ENCODE data around the gene CHST12. TPM values are rescaled to one million over a fixed set of nuclear protein-coding genes. Genes with fewer than 3 reads are reported as not detected.

Gene CHST12
- polyA plus RNA-seq, 1 donor from 2014 or later: 6.4 TPM

DNA sequence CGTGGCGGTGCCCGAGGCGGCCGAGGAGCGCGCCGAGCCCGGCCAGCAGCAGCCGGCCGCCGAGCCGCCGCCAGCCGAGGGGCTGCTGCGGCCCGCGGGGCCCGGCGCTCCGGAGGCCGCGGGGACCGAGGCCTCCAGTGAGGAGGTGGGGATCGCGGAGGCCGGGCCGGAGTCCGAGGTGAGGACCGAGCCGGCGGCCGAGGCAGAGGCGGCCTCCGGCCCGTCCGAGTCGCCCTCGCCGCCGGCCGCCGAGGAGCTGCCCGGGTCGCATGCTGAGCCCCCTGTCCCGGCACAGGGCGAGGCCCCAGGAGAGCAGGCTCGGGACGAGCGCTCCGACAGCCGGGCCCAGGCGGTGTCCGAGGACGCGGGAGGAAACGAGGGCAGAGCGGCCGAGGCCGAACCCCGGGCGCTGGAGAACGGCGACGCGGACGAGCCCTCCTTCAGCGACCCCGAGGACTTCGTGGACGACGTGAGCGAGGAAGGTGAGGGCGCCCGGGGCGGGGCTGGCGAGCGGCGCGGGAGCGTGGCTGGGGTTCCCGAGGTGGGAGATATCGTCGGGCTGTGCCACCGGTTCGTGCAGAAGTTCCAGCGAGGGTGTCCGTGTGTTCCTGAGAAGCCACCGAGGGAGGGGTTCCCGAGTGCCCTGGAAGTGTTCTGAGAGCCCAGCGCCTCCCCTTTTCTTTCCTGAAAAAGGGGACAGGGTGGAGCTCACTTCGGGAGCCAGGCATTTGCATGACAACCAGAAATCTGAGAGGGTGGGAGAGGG is 48.3 kb upstream of the CHST12 start:
- no peak overlapping the region for H2AFZ ChIP-seq (ENCODE audit: low read depth, low read length)
- no peaks in the 10 kb centered on the region for H4K20me1 ChIP-seq (ENCODE audit: insufficient read depth)
- no peaks in the 10 kb centered on the region for H3K9me3 ChIP-seq (ENCODE audit: low read length)
- H3K9ac ChIP-seq (ENCODE audit: low read length): peak overlapping the region; percentile 93
- peak overlapping the region; percentile 37 for H3K27ac ChIP-seq (ENCODE audit: low read length)
- no peaks in the 10 kb centered on the region for H3K9me2 ChIP-seq (ENCODE audit: insufficient read depth, low read length)
- no peaks in the 10 kb centered on the region for H3K27me3 ChIP-seq (ENCODE audit: insufficient read depth, low read depth, low read length)
- peak overlapping the region; percentile 95 for H3K4me3 ChIP-seq (ENCODE audit: low read length)
- H3K4me2 ChIP-seq (ENCODE audit: low read length): peak overlapping the region; percentile 92
- H3K79me2 ChIP-seq (replicated peaks; ENCODE audit: insufficient read depth, low read length): peaks cover 48% of the 10 kb centered on the region
- TF ChIP-seq MXI1 (conservative IDR thresholded peaks at IDR 0.05; ENCODE audit: poor library complexity, severe bottlenecking): peak; percentile 48
- TF ChIP-seq EP300 (conservative IDR thresholded peaks at IDR 0.05; ENCODE audit: poor library complexity, severe bottlenecking): no peak
- H3F3A ChIP-seq (ENCODE audit: insufficient read depth, low read length, poor library complexity, severe bottlenecking): no peaks in the 10 kb centered on the region
- H3K36me3 ChIP-seq (ENCODE audit: insufficient read depth, low read length): no peaks in the 10 kb centered on the region

DNA sequence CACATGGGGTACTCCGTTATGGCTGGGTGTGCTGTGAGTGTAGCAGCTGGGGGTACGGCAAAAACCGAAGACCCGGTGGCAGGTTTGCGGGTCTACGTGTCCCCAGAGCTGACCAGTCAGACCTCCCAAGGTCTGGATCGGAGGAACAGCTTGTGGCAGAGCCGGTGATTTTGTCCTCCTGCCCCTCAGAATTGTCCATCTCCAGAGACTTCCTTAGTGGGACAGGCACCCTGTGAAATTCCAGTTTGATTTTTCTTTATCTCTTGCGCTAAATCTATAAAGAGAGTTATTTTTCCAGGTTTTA is 47.8 kb upstream of the CHST12 start:
- Histone ChIP-seq H3K27ac (ENCODE audit: low read length) (peak overlapping the region; percentile 37), H3K79me2 (replicated peaks; ENCODE audit: insufficient read depth, low read length) (peaks cover 50% of the 10 kb centered on the region), H4K20me1 (ENCODE audit: insufficient read depth) (no peaks in the 10 kb centered on the region), H3K9ac (ENCODE audit: low read length) (peak overlapping the region; percentile 93), H2AFZ (ENCODE audit: low read depth, low read length) (no peak overlapping the region), H3F3A (ENCODE audit: insufficient read depth, low read length, poor library complexity, severe bottlenecking) (no peaks in the 10 kb centered on the region), H3K4me2 (ENCODE audit: low read length) (peak overlapping the region; percentile 92), H3K9me2 (ENCODE audit: insufficient read depth, low read length) (no peaks in the 10 kb centered on the region), H3K27me3 (ENCODE audit: insufficient read depth, low read depth, low read length) (no peaks in the 10 kb centered on the region), H3K36me3 (ENCODE audit: insufficient read depth, low read length) (no peaks in the 10 kb centered on the region), H3K9me3 (ENCODE audit: low read length) (no peaks in the 10 kb centered on the region), H3K4me3 (ENCODE audit: low read length) (peak overlapping the region; percentile 95)
- TF ChIP-seq EZH2 (IDR thresholded peaks at IDR 0.05; ENCODE audit: borderline replicate concordance, insufficient read depth, low read length, poor library complexity, severe bottlenecking): no peak
- TF ChIP-seq, protein P1, sequence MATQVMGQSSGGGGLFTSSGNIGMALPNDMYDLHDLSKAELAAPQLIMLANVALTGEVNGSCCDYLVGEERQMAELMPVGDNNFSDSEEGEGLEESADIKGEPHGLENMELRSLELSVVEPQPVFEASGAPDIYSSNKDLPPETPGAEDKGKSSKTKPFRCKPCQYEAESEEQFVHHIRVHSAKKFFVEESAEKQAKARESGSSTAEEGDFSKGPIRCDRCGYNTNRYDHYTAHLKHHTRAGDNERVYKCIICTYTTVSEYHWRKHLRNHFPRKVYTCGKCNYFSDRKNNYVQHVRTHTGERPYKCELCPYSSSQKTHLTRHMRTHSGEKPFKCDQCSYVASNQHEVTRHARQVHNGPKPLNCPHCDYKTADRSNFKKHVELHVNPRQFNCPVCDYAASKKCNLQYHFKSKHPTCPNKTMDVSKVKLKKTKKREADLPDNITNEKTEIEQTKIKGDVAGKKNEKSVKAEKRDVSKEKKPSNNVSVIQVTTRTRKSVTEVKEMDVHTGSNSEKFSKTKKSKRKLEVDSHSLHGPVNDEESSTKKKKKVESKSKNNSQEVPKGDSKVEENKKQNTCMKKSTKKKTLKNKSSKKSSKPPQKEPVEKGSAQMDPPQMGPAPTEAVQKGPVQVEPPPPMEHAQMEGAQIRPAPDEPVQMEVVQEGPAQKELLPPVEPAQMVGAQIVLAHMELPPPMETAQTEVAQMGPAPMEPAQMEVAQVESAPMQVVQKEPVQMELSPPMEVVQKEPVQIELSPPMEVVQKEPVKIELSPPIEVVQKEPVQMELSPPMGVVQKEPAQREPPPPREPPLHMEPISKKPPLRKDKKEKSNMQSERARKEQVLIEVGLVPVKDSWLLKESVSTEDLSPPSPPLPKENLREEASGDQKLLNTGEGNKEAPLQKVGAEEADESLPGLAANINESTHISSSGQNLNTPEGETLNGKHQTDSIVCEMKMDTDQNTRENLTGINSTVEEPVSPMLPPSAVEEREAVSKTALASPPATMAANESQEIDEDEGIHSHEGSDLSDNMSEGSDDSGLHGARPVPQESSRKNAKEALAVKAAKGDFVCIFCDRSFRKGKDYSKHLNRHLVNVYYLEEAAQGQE (IDR thresholded peaks at IDR 0.05; ENCODE audit: borderline replicate concordance): no peak

DNA sequence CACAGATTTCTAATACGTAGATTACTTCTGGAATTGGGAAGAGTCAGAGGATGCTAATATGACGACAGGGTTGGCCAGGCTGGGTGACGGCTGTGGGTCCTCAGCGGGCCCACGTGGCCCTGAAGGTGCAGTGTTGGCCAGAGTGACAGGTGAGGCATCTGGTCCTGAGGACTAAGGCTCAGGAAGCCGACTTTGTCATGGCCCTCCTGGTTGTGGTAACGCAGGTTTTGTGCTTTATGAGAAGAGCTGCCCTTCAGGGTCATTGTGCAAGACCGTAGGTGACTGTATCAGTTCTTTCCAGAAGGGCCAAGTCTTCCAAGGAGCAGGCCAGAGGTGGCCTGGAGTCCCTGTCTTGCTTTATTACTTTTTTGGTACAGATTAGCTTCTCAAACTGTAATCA is 46.2 kb upstream of the CHST12 start:
- H2AFZ ChIP-seq (ENCODE audit: low read depth, low read length): no peak overlapping the region
- no peaks in the 10 kb centered on the region for H4K20me1 ChIP-seq (ENCODE audit: insufficient read depth)
- no peak overlapping the region for H3K27ac ChIP-seq (ENCODE audit: low read length)
- H3K4me2 ChIP-seq (ENCODE audit: low read length): no peak overlapping the region
- H3K4me3 ChIP-seq (ENCODE audit: low read length): no peak overlapping the region
- no peak overlapping the region for H3K9ac ChIP-seq (ENCODE audit: low read length)
- peaks cover 50% of the 10 kb centered on the region for H3K79me2 ChIP-seq (replicated peaks; ENCODE audit: insufficient read depth, low read length)
- no peaks in the 10 kb centered on the region for H3K27me3 ChIP-seq (ENCODE audit: insufficient read depth, low read depth, low read length)
- TF ChIP-seq EP300 (conservative IDR thresholded peaks at IDR 0.05; ENCODE audit: poor library complexity, severe bottlenecking) (no peak), EZH2 (IDR thresholded peaks at IDR 0.05; ENCODE audit: borderline replicate concordance, insufficient read depth, low read length, poor library complexity, severe bottlenecking) (no peak), RAD21 (conservative IDR thresholded peaks at IDR 0.05) (no peak), TAF1 (IDR thresholded peaks at IDR 0.05; ENCODE audit: low read depth) (no peak), POLR2AphosphoS5 (IDR thresholded peaks at IDR 0.05) (no peak), MXI1 (conservative IDR thresholded peaks at IDR 0.05; ENCODE audit: poor library complexity, severe bottlenecking) (no peak)
- TF ChIP-seq, protein P2, sequence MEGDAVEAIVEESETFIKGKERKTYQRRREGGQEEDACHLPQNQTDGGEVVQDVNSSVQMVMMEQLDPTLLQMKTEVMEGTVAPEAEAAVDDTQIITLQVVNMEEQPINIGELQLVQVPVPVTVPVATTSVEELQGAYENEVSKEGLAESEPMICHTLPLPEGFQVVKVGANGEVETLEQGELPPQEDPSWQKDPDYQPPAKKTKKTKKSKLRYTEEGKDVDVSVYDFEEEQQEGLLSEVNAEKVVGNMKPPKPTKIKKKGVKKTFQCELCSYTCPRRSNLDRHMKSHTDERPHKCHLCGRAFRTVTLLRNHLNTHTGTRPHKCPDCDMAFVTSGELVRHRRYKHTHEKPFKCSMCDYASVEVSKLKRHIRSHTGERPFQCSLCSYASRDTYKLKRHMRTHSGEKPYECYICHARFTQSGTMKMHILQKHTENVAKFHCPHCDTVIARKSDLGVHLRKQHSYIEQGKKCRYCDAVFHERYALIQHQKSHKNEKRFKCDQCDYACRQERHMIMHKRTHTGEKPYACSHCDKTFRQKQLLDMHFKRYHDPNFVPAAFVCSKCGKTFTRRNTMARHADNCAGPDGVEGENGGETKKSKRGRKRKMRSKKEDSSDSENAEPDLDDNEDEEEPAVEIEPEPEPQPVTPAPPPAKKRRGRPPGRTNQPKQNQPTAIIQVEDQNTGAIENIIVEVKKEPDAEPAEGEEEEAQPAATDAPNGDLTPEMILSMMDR (IDR thresholded peaks at IDR 0.05; ENCODE audit: poor library complexity, severe bottlenecking): no peak
- TF ChIP-seq, protein P1 (IDR thresholded peaks at IDR 0.05; ENCODE audit: borderline replicate concordance): no peak
- no peaks in the 10 kb centered on the region for H3K9me3 ChIP-seq (ENCODE audit: low read length)
- H3K36me3 ChIP-seq (ENCODE audit: insufficient read depth, low read length): no peaks in the 10 kb centered on the region
- H3F3A ChIP-seq (ENCODE audit: insufficient read depth, low read length, poor library complexity, severe bottlenecking): no peaks in the 10 kb centered on the region
- no peaks in the 10 kb centered on the region for H3K9me2 ChIP-seq (ENCODE audit: insufficient read depth, low read length)

All from neural cell (in vitro differentiated cells).